ENCODE data around the gene FOXO1. TPM values are rescaled to one million over a fixed set of nuclear protein-coding genes. Genes with fewer than 3 reads are reported as not detected.
"Not testable (repeated sequence)": the region's sequence is repeated elsewhere in the genome, so short reads cannot be mapped to it uniquely, and the experiment has no call there.

The FOXO1 gene
- total RNA-seq: 10 to 100 TPM; 12.3 to 27.7 (median 14.6) TPM
- long read RNA-seq, partial matches to known transcripts: 0 of 1 reads
- long read RNA-seq, other reads (novel, unspliced or antisense): 1 of 1 reads

DNA sequence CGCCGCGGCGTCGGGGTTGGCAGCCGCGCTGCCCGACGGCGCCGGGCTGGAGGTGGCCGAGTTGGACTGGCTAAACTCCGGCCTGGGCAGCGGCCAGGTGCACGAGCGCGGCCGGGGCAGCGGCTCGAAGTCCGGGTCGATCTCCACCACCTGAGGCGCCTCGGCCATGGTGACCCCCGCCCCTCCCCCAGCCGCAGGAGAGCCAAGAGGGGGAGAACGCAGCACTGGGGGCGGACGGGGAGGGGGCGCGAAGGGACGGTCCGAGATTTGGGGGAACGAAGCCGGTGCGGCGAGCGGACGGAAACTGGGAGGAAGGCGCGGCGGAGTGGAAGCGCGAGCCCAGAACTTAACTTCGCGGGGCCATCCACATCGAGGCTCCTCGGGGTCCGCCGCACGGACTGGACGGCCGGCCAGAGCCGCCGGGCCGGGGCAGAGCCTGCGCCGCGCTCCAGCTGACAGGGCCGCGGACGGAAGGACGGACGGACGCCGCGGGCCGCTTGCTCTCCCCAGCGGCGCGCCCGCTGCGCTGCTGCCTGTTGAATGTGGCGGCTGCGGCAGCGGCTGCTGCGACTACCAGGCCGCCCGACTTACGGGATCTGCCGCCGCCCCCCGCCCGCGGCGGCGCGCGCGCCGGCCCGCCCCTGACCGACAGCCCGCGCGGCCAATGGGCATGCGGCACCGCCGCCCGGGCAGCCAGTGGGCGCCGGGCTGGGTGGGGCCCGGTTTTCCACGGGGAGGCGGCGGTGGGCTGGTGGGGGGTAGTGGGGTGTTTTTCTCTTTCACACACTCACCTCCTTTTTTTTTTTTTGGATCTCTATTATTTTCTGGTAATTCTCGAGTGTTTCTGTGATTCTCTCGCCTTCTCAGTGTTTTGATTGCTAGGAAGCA, at the start of gene FOXO1:
TSS of gene FOXO1 (minus strand) at position 597 of the 888 bp plus-strand sequence. CDS start at position 168, 429 bp downstream.
- Histone ChIP-seq H3K27ac (peak within 1 kb of the TSS; percentile 97 to 99 (median 99)), H3K27me3 (no peaks in the 10 kb centered on the region), H3K4me1 (peaks cover 0 to 30% (median 4%) of the 10 kb centered on the region in 4 donors), H3K36me3 (no peaks in the 10 kb centered on the region), H3K4me3 (peak within 1 kb of the TSS; percentile 85 to 96 (median 92)), H3K9me3 (no peaks in the 10 kb centered on the region)
- 3% methylated on average over 7 of the region's 108 CpGs for WGBS (ENCODE audit: insufficient coverage, low coverage, low lambda C conversion rate, missing lambda C conversion rate)
- ATAC-seq (peak; percentile 69 to 86 (median 76)), DNase-seq (peak; percentile 92 to 94 (median 93))
- intact Hi-C loops (cut with DNase I): loop anchor here (10.0 kb wide), 2 partner anchors 111 to 181 kb away; no protein-coding TSS in a partner anchor
- peak; percentile 99 for TF ChIP-seq POLR2A (IDR thresholded peaks at IDR 0.05)
- no peak for TF ChIP-seq CTCF (IDR thresholded peaks at IDR 0.05)

DNA sequence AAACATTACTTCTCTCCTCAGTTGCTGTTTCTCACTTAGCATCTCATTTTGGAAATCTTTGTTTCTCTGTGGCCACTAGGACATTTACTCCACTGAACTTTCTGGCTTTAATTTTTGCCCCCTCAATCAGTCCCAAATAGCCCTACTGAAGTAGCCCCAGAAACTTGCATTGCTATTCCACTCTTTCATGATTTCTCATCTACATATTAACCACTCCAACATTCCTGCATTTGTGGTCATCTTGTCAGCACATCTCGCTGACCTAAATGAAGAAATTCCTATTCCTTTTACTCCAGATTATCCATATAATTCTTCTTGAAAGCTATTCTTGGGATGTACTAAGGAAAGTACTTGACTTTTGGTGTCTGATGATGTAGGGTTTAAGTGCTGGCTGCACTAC, 48.0 kb upstream of the FOXO1 start:
- ATAC-seq; DNase-seq; H3K4me1 ChIP-seq; H3K4me3 ChIP-seq; H3K9me3 ChIP-seq; intact Hi-C loops (cut with DNase I); H3K27me3 ChIP-seq; H3K36me3 ChIP-seq; H3K27ac ChIP-seq: not testable (repeated sequence)
- no CpG with 5 or more reads among the region's 1 CpG for WGBS (ENCODE audit: insufficient coverage, low coverage, low lambda C conversion rate, missing lambda C conversion rate)

DNA sequence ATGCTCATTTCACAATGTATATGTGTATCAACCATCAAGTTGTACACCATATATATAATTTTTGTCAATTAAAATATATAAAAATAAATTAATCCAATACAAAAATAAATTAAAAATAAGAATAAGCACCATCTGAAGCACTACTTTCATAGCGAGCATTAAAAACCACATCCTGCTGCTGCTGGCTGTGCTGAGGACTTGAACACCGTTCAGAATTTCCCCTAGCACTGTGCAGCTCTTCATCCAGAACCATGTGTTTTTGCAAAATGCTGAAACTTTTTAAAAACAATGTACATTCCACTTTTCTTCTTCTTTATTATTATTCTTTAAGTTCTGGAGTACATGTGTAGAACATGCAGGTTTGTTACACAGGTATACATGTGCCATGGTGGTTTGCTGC, 40.0 kb upstream of the FOXO1 start:
- no peak for TF ChIP-seq CTCF (IDR thresholded peaks at IDR 0.05)
- TF ChIP-seq POLR2A (IDR thresholded peaks at IDR 0.05): no peak
- no peak for ATAC-seq
- H3K27ac ChIP-seq: no peak overlapping the region
- intact Hi-C loops (cut with DNase I): no loop called here
- no peaks in the 10 kb centered on the region for H3K36me3 ChIP-seq
- H3K4me3 ChIP-seq: no peak overlapping the region
- no peak for DNase-seq
- 72% methylated on average over 2 of the region's 2 CpGs for WGBS (ENCODE audit: insufficient coverage, low coverage, low lambda C conversion rate, missing lambda C conversion rate)
- no peaks in the 10 kb centered on the region for H3K27me3 ChIP-seq
- no peaks in the 10 kb centered on the region for H3K4me1 ChIP-seq
- H3K9me3 ChIP-seq: no peaks in the 10 kb centered on the region

GRCh38 chr13:40697711-40698110, 31.3 kb upstream of the FOXO1 start:
- Histone ChIP-seq H3K27ac (no peak overlapping the region), H3K9me3 (no peaks in the 10 kb centered on the region), H3K4me1 (no peaks in the 10 kb centered on the region), H3K4me3 (no peak overlapping the region), H3K27me3 (no peaks in the 10 kb centered on the region), H3K36me3 (no peaks in the 10 kb centered on the region)
- DNase-seq: no peak
- TF ChIP-seq POLR2A (IDR thresholded peaks at IDR 0.05) (no peak), CTCF (IDR thresholded peaks at IDR 0.05) (no peak)
- no peak for ATAC-seq
- no CpG with 5 or more reads among the region's 5 CpGs for WGBS (ENCODE audit: insufficient coverage, low coverage, low lambda C conversion rate, missing lambda C conversion rate)
- intact Hi-C loops (cut with DNase I): no loop called here

- Histone ChIP-seq H3K36me3 (no peaks in the 10 kb centered on the region), H3K4me3 (no peak overlapping the region), H3K4me1 (no peaks in the 10 kb centered on the region), H3K27ac (no peak overlapping the region), H3K9me3 (no peaks in the 10 kb centered on the region), H3K27me3 (no peaks in the 10 kb centered on the region)
- whole genome bisulfite sequencing (ENCODE audit: insufficient coverage, low coverage, low lambda C conversion rate, missing lambda C conversion rate): 88% methylated on average over 4 of the region's 4 CpGs
- ATAC-seq (no peak), DNase-seq (no peak)
- intact Hi-C loops (cut with DNase I): no loop called here
- no peak for TF ChIP-seq POLR2A (IDR thresholded peaks at IDR 0.05)
- no peak for TF ChIP-seq CTCF (IDR thresholded peaks at IDR 0.05)
These were observed 28.0 kb upstream of the FOXO1 start for GRCh38 chr13:40694426-40694825.
